NCI-H1930 (cell line): ENCODE measurements around the gene ARHGAP26.

Experiments used
- DNase-seq, 2 experiments: peaks; one replicate each; lab custom pipeline; 2025; lab: John Stamatoyannopoulos, UW

Gene ARHGAP26

GRCh38 chr5:143013176-143013891, 243.2 kb downstream of the ARHGAP26 start:
- no peak for DNase-seq

GRCh38 chr5:143014017-143014651, 244.0 kb downstream of the ARHGAP26 start:
- DNase-seq, result peak in 1 of 2 experiments; percentile 10

- no peak for DNase-seq
Measured at GRCh38 chr5:143016777-143017516, 246.8 kb downstream of the ARHGAP26 start.

GRCh38 chr5:143017541-143017940, 247.4 kb downstream of the ARHGAP26 start:
- no peak for DNase-seq

GRCh38 chr5:143017992-143018391, 247.8 kb downstream of the ARHGAP26 start:
- DNase-seq, result no peak

GRCh38 chr5:143019157-143019556, 249.0 kb downstream of the ARHGAP26 start:
- DNase-seq, result no peak

- no peak for DNase-seq
Measured at GRCh38 chr5:143019614-143020515, 249.7 kb downstream of the ARHGAP26 start.

- DNase-seq, result no peak
Measured at GRCh38 chr5:143021595-143021994, 251.4 kb downstream of the ARHGAP26 start.

- no peak for DNase-seq
Measured at GRCh38 chr5:143023411-143024096, 253.4 kb downstream of the ARHGAP26 start.

- DNase-seq, result no peak
Measured at GRCh38 chr5:143024228-143024920, 254.2 kb downstream of the ARHGAP26 start.

GRCh38 chr5:143025376-143025775, 255.2 kb downstream of the ARHGAP26 start:
- no peak for DNase-seq

GRCh38 chr5:143025971-143026370, 255.8 kb downstream of the ARHGAP26 start:
- no peak for DNase-seq

- no peak for DNase-seq
Measured at GRCh38 chr5:143026380-143026779, 256.2 kb downstream of the ARHGAP26 start.

GRCh38 chr5:143029293-143029692, 259.1 kb downstream of the ARHGAP26 start:
- no peak for DNase-seq

GRCh38 chr5:143030349-143030748, 260.2 kb downstream of the ARHGAP26 start:
- DNase-seq, result no peak

- no peak for DNase-seq
Measured at GRCh38 chr5:143031781-143032580, 261.8 kb downstream of the ARHGAP26 start.

- DNase-seq, result no peak
Measured at GRCh38 chr5:143032581-143032836, 262.3 kb downstream of the ARHGAP26 start.

GRCh38 chr5:143033535-143034250, 263.5 kb downstream of the ARHGAP26 start:
- DNase-seq, result no peak

- no peak for DNase-seq
Measured at GRCh38 chr5:143036146-143036927, 266.2 kb downstream of the ARHGAP26 start.
